ENCODE results near the gene MYLK4. TPM values are rescaled to one million over a fixed set of nuclear protein-coding genes. Genes with fewer than 3 reads are reported as not detected.

The MYLK4 gene
- total and polyA plus RNA-seq, 2 donors (not counting 1 experiment from before 2014, with no cell fraction given): 0.33 to 0.59 TPM

DNA sequence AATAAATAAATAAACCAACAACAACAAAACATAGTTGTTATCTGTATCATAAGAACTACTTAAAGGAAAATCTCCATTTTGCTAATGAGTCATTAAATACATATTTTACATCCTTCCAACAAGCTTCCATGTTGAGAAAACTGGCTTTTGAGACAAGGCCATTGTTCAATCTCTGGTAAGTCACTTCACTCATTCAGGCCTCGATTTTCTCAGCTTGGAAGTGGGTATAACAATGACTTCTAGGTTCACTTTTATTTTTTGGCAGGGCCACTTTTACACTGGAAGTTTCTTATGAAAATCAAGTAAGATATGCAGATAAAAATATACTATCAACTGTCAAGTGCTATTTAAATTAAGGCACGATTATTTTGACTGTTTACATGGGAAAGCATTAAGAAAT, 44.4 kb upstream of the MYLK4 start:
- Histone ChIP-seq H4K20me1 (ENCODE audit: control insufficient read depth, extremely low read depth, insufficient read depth, low read length) (no peaks in the 10 kb centered on the region), H3K27ac (ENCODE audit: insufficient read depth, low read length) (no peak overlapping the region), H3K4me1 (ENCODE audit: control insufficient read depth, extremely low read depth, insufficient read depth, low read length) (peaks cover 9% of the 10 kb centered on the region), H3K4me3 (replicated peaks in 1 of 4; ENCODE audit: control extremely low read depth in 1 of 4, insufficient read depth in 1 of 4, low read depth in 3 of 4, low read length in 4 of 4) (no peak overlapping the region), H3K4me2 (ENCODE audit: extremely low read depth, insufficient read depth, low read length) (no peak overlapping the region), H3K9me3 (ENCODE audit: control insufficient read depth, insufficient read depth, low read depth, low read length) (no peaks in the 10 kb centered on the region), H3K27me3 (ENCODE audit: control insufficient read depth, insufficient read depth, low read length) (no peaks in the 10 kb centered on the region), H3K79me2 (ENCODE audit: control insufficient read depth, insufficient read depth, low read length) (no peaks in the 10 kb centered on the region), H2AFZ (ENCODE audit: low read length) (no peak overlapping the region), H3K36me3 (ENCODE audit: control insufficient read depth, insufficient read depth, low read length) (no peaks in the 10 kb centered on the region), H3K9ac (ENCODE audit: insufficient read depth, low read length) (no peak overlapping the region)
- no peak for DNase-seq (ENCODE audit: low read depth in 2 of 2)
- TF ChIP-seq, protein P1, sequence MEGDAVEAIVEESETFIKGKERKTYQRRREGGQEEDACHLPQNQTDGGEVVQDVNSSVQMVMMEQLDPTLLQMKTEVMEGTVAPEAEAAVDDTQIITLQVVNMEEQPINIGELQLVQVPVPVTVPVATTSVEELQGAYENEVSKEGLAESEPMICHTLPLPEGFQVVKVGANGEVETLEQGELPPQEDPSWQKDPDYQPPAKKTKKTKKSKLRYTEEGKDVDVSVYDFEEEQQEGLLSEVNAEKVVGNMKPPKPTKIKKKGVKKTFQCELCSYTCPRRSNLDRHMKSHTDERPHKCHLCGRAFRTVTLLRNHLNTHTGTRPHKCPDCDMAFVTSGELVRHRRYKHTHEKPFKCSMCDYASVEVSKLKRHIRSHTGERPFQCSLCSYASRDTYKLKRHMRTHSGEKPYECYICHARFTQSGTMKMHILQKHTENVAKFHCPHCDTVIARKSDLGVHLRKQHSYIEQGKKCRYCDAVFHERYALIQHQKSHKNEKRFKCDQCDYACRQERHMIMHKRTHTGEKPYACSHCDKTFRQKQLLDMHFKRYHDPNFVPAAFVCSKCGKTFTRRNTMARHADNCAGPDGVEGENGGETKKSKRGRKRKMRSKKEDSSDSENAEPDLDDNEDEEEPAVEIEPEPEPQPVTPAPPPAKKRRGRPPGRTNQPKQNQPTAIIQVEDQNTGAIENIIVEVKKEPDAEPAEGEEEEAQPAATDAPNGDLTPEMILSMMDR (conservative IDR thresholded peaks at IDR 0.05 in 1 of 2, IDR thresholded peaks at IDR 0.05 in 1 of 2; ENCODE audit: low read depth in 1 of 2, low read length in 2 of 2): no peak
- TF ChIP-seq EZH2 (IDR thresholded peaks at IDR 0.05; ENCODE audit: low read length, missing control alignments): no peak

DNA sequence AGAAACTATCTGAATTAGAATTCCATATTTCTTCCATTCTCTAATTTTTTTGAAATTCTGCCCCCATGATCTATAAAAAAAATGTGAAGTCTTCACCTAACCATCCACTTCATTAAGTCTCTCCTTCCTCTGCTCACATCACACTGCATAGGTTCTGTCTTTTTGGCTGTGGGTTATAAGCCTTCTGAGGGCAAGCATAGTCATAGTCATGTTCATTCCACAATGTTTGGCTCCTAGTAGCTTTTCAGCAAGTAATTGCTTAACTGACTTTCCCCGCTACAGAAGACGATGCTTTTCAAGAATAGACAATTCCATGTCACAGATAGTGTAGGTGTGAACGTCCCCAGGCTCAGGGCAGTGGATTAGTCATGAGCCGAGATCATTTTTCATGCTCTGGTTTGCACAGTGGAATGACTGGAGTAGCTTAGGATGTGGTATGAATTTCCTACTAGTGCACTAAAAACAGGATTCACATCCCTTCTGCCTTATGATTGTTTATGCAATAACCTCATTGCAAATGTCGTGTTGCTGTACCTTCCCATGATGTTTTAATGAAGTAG, 43.5 kb upstream of the MYLK4 start:
- Histone ChIP-seq H3K36me3 (ENCODE audit: control insufficient read depth, insufficient read depth, low read length) (no peaks in the 10 kb centered on the region), H3K27me3 (ENCODE audit: control insufficient read depth, insufficient read depth, low read length) (no peaks in the 10 kb centered on the region), H3K27ac (ENCODE audit: insufficient read depth, low read length) (no peak overlapping the region), H2AFZ (ENCODE audit: low read length) (no peak overlapping the region), H4K20me1 (ENCODE audit: control insufficient read depth, extremely low read depth, insufficient read depth, low read length) (no peaks in the 10 kb centered on the region), H3K9me3 (ENCODE audit: control insufficient read depth, insufficient read depth, low read depth, low read length) (no peaks in the 10 kb centered on the region), H3K4me3 (replicated peaks in 1 of 4; ENCODE audit: control extremely low read depth in 1 of 4, insufficient read depth in 1 of 4, low read depth in 3 of 4, low read length in 4 of 4) (no peak overlapping the region), H3K4me2 (ENCODE audit: extremely low read depth, insufficient read depth, low read length) (no peak overlapping the region), H3K79me2 (ENCODE audit: control insufficient read depth, insufficient read depth, low read length) (no peaks in the 10 kb centered on the region), H3K4me1 (ENCODE audit: control insufficient read depth, extremely low read depth, insufficient read depth, low read length) (peaks cover 15% of the 10 kb centered on the region), H3K9ac (ENCODE audit: insufficient read depth, low read length) (no peak overlapping the region)
- TF ChIP-seq EZH2 (IDR thresholded peaks at IDR 0.05; ENCODE audit: low read length, missing control alignments): no peak
- TF ChIP-seq, protein P1 (conservative IDR thresholded peaks at IDR 0.05 in 1 of 2, IDR thresholded peaks at IDR 0.05 in 1 of 2; ENCODE audit: low read depth in 1 of 2, low read length in 2 of 2): no peak
- DNase-seq (ENCODE audit: low read depth in 2 of 2): peak in 1 of 2 donors; percentile 65

DNA sequence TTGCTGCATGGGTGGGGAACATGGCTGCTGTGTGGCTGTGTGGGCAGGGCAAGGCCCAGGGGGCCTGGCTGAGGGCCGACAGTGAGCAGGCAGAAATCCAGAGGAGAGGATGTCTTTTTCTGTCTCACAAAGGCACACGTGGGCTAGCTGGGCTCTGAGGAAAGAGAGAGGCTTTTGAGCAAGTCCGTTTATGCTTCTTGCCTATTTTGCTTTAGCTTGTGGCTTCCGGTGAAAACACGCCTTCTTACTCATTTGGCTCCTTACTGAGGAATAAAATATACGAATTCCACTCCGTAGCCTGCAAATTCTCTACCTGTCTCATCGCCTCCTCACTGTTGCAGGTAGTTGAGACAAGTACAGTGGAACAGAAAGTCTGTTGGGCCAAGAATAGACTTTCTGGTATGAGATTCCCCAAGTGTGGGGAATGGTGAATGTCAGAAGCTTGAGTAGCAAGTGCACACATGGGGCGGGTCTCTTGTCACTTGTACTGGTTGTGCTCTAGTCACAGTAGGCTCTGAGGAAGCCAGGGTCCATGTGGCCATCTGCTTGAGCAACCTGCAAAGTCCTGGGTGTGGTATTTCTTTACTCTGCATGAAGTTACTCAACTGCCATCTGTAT, 42.9 kb upstream of the MYLK4 start:
- Histone ChIP-seq H3K36me3 (ENCODE audit: control insufficient read depth, insufficient read depth, low read length) (no peaks in the 10 kb centered on the region), H3K9me3 (ENCODE audit: control insufficient read depth, insufficient read depth, low read depth, low read length) (no peaks in the 10 kb centered on the region), H3K79me2 (ENCODE audit: control insufficient read depth, insufficient read depth, low read length) (no peaks in the 10 kb centered on the region), H3K4me2 (ENCODE audit: extremely low read depth, insufficient read depth, low read length) (no peak overlapping the region), H3K27ac (ENCODE audit: insufficient read depth, low read length) (no peak overlapping the region), H3K27me3 (ENCODE audit: control insufficient read depth, insufficient read depth, low read length) (no peaks in the 10 kb centered on the region), H2AFZ (ENCODE audit: low read length) (no peak overlapping the region), H3K9ac (ENCODE audit: insufficient read depth, low read length) (no peak overlapping the region), H4K20me1 (ENCODE audit: control insufficient read depth, extremely low read depth, insufficient read depth, low read length) (no peaks in the 10 kb centered on the region), H3K4me3 (replicated peaks in 1 of 4; ENCODE audit: control extremely low read depth in 1 of 4, insufficient read depth in 1 of 4, low read depth in 3 of 4, low read length in 4 of 4) (no peak overlapping the region), H3K4me1 (ENCODE audit: control insufficient read depth, extremely low read depth, insufficient read depth, low read length) (peaks cover 17% of the 10 kb centered on the region)
- TF ChIP-seq, protein P1 (conservative IDR thresholded peaks at IDR 0.05 in 1 of 2, IDR thresholded peaks at IDR 0.05 in 1 of 2; ENCODE audit: low read depth in 1 of 2, low read length in 2 of 2): no peak
- no peak for TF ChIP-seq EZH2 (IDR thresholded peaks at IDR 0.05; ENCODE audit: low read length, missing control alignments)
- DNase-seq (ENCODE audit: low read depth in 2 of 2): peak in 1 of 2 donors; percentile 46
